ENCODE measurements around the gene LRP2. TPM values are rescaled to one million over a fixed set of nuclear protein-coding genes. Genes with fewer than 3 reads are reported as not detected.

The LRP2 gene
- polyA plus RNA-seq, 1 of the 3 experiments (the other 2 are of a cell fraction), result not detected

GRCh38 chr2:169162613-169163012 is 199.7 kb downstream of the LRP2 start:
- Histone ChIP-seq H2AFZ (ENCODE audit: low read depth) (no peak overlapping the region), H4K20me1 (ENCODE audit: insufficient read depth) (no peaks in the 10 kb centered on the region), H3K9me3 (no peaks in the 10 kb centered on the region), H3K4me3 (ENCODE audit: low read depth in 2 of 2, low read length in 1 of 2) (no peak overlapping the region), H3K36me3 (replicated peaks in 1 of 2; ENCODE audit: control insufficient read depth in 1 of 2, insufficient read depth in 2 of 2, low read length in 1 of 2) (no peaks in the 10 kb centered on the region), H3K27ac (ENCODE audit: low read depth in 2 of 2, low read length in 1 of 2) (no peak overlapping the region), H3K4me1 (ENCODE audit: control insufficient read depth in 1 of 2, insufficient read depth in 2 of 2, low read depth in 1 of 2, low read length in 1 of 2) (no peaks in the 10 kb centered on the region), H3K79me2 (ENCODE audit: insufficient read depth) (no peaks in the 10 kb centered on the region), H3K27me3 (ENCODE audit: insufficient read depth) (no peaks in the 10 kb centered on the region), H3F3A (replicated peaks; ENCODE audit: insufficient read depth) (no peaks in the 10 kb centered on the region), H3K9me2 (no peaks in the 10 kb centered on the region), H3K4me2 (no peak overlapping the region), H3K9ac (no peak overlapping the region)
- 53% methylated on average over 4 of the region's 4 CpGs for WGBS (ENCODE audit: low lambda C conversion rate)
- ChIA-PET POLR2A (no interaction called here), CTCF (interaction anchor here (1.9 kb wide), 1 partner anchor 53 kb away, joined by 6 read pairs; no protein-coding TSS in a partner anchor)
- no peak for TF ChIP-seq NFIC (IDR thresholded peaks at IDR 0.05; ENCODE audit: borderline replicate concordance)
- TF ChIP-seq FOXJ3 (CRISPR knock-in tag; IDR thresholded peaks at IDR 0.05), result no peak
- TF ChIP-seq MEF2A (IDR thresholded peaks at IDR 0.05; ENCODE audit: borderline replicate concordance, low read depth), result no peak
- no peak for TF ChIP-seq GATA2 (CRISPR knock-in tag; IDR thresholded peaks at IDR 0.05)
- no peak for TF ChIP-seq FOSL2 (IDR thresholded peaks at IDR 0.05; ENCODE audit: borderline replicate concordance, low read depth)
- no peak for TF ChIP-seq REST (IDR thresholded peaks at IDR 0.05; ENCODE audit: low read depth, low read length)
- TF ChIP-seq RAD21 (IDR thresholded peaks at IDR 0.05; ENCODE audit: low read length), result no peak
- TF ChIP-seq, protein P1, sequence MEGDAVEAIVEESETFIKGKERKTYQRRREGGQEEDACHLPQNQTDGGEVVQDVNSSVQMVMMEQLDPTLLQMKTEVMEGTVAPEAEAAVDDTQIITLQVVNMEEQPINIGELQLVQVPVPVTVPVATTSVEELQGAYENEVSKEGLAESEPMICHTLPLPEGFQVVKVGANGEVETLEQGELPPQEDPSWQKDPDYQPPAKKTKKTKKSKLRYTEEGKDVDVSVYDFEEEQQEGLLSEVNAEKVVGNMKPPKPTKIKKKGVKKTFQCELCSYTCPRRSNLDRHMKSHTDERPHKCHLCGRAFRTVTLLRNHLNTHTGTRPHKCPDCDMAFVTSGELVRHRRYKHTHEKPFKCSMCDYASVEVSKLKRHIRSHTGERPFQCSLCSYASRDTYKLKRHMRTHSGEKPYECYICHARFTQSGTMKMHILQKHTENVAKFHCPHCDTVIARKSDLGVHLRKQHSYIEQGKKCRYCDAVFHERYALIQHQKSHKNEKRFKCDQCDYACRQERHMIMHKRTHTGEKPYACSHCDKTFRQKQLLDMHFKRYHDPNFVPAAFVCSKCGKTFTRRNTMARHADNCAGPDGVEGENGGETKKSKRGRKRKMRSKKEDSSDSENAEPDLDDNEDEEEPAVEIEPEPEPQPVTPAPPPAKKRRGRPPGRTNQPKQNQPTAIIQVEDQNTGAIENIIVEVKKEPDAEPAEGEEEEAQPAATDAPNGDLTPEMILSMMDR (IDR thresholded peaks at IDR 0.05), result no peak
- no peak for TF ChIP-seq EP300 (IDR thresholded peaks at IDR 0.05; ENCODE audit: borderline replicate concordance in 1 of 2, low read depth in 1 of 2, low read length in 1 of 2)
- no peak for TF ChIP-seq ZBTB33 (IDR thresholded peaks at IDR 0.05; ENCODE audit: borderline replicate concordance, low read depth)
- TF ChIP-seq POLR2AphosphoS5 (IDR thresholded peaks at IDR 0.05; ENCODE audit: low read depth, low read length), result no peak
- no peak for TF ChIP-seq NRF1 (IDR thresholded peaks at IDR 0.05; ENCODE audit: low read depth, low read length)
- TF ChIP-seq YY1 (IDR thresholded peaks at IDR 0.05; ENCODE audit: low read depth), result no peak
- TF ChIP-seq GABPA (IDR thresholded peaks at IDR 0.05; ENCODE audit: low read depth), result no peak
- DNase-seq, result no peak
